ENCODE results near the gene HLA-DRA.

Gene HLA-DRA

DNA sequence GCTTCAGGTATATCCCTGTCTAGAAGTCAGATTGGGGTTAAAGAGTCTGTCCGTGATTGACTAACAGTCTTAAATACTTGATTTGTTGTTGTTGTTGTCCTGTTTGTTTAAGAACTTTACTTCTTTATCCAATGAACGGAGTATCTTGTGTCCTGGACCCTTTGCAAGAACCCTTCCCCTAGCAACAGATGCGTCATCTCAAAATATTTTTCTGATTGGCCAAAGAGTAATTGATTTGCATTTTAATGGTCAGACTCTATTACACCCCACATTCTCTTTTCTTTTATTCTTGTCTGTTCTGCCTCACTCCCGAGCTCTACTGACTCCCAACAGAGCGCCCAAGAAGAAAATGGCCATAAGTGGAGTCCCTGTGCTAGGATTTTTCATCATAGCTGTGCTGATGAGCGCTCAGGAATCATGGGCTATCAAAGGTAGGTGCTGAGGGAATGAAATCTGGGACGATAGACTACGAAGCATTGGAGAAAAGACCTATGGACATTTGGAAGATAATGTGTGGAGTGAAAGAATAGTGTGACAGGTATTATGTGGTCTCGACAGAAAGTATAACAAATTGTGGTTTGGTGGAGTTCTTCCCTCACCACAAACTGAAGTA, at the start of gene HLA-DRA:
Gene HLA-DRA (plus strand): TSS at position 286 of the 613 bp plus-strand sequence. CDS start 64 bp downstream, at position 350.
- DNase-seq (ENCODE audit: low read depth, low spot score): no peak

DNA sequence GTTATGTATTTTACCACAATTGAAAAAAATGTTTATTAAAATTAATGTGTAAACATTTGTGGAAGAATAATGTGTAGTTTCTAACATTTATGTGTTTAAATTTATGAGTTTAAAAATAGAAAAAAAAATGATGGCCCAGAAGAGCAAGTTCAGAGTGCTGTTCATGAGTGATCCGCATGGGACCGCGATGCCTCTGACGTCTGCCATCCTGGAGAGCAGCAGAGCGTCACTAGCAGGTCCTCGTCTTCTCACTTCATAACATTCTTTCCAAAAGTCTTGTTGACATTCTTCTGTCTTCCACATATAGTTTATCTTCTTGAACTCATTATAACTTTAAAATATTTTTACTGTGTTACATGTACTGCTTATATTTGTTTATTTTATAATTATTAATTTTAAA, 48.2 kb upstream of the HLA-DRA start:
- no peak for DNase-seq (ENCODE audit: low read depth, low spot score)

GRCh38 chr6:32393665-32394420, 45.8 kb upstream of the HLA-DRA start:
- DNase-seq (ENCODE audit: low read depth, low spot score): no peak

- DNase-seq (ENCODE audit: low read depth, low spot score): no peak
These were observed 43.7 kb upstream of the HLA-DRA start for GRCh38 chr6:32396028-32396427.

GRCh38 chr6:32397252-32397920, 42.3 kb upstream of the HLA-DRA start:
- no peak for DNase-seq (ENCODE audit: low read depth, low spot score)

- DNase-seq (ENCODE audit: low read depth, low spot score): no peak
These were observed 38.3 kb upstream of the HLA-DRA start for GRCh38 chr6:32401284-32401963.

- no peak for DNase-seq (ENCODE audit: low read depth, low spot score)
These were observed 36.9 kb upstream of the HLA-DRA start for GRCh38 chr6:32402812-32403211.

DNA sequence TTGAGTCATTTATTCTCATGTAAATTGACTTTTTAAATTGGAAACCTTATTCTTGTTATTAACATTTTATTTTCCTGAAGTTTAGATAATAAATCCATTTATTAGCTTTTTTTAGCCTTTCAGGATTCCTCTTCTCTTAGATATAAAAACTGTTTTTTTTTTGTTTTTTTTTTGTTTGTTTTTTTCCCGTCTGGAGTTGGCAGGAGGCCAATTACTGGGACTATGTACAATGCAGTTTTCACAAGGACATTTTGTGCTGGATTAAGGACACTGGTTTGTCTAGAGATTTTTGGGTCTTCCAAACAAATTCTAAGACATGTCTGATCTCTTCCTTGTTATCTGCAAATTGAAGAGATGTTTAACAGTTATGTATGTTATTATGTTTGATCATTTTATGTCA, 34.0 kb upstream of the HLA-DRA start:
- DNase-seq (ENCODE audit: low read depth, low spot score): no peak

DNA sequence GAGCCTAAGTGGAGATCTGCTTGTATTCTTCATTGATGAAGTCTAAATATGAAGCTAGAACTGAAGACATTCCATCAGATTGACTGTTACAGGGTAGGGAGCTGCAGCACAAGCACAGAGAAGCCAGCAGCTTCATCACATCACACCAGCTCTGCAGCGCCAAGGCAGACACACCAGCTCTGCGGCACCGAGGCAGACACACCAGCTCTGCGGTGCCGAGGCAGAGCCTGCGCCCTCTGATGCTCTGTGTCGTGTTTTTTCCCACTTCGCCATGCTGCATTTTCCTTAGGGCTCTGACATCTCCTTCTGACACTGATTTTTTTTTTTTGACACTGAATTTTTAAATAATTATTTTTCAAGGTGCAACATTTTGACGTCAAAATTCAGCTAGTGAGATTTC, 33.5 kb upstream of the HLA-DRA start:
- DNase-seq (ENCODE audit: low read depth, low spot score): no peak

GRCh38 chr6:32406857-32407256, 32.8 kb upstream of the HLA-DRA start, which contains the start of gene BTNL2:
Gene BTNL2, minus strand, starts transcription at chr6:32407181. Its CDS starts 58 bp downstream, at chr6:32407123.
- DNase-seq (ENCODE audit: low read depth, low spot score): no peak

- DNase-seq (ENCODE audit: low read depth, low spot score): no peak
These were observed 28.8 kb upstream of the HLA-DRA start for GRCh38 chr6:32410906-32411305.

GRCh38 chr6:32411566-32412327, 27.9 kb upstream of the HLA-DRA start:
- no peak for DNase-seq (ENCODE audit: low read depth, low spot score)

DNA sequence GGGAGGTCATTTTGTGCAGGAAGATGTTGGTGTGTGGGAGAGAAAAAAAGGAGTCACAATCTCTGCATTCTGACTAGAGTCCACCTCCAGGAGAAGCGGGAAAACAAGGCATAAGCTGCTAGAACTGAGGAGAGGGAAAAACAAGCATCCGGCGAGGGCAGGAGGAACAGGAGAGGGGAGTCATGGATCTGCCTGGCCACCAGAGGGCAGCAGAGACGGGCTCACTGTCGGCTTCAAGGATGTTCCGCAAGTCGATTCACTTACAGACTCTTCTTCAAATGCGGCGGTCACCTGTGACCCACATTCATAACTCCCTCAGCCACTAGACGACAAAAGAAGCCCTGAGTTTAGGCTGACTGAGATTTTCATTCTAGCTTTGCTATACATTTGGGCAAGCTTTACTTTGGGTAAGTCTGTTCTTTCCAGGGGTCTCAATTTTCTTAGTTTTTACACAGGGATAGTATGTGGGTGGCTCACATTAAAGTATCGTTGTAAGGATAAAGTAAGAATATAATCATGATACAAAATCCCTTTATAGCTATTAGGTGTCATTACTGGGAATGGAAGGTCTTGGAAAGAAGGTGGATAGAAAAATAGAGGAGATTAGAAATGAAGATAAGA, 26.1 kb upstream of the HLA-DRA start:
- DNase-seq (ENCODE audit: low read depth, low spot score): peak; percentile 27

DNA sequence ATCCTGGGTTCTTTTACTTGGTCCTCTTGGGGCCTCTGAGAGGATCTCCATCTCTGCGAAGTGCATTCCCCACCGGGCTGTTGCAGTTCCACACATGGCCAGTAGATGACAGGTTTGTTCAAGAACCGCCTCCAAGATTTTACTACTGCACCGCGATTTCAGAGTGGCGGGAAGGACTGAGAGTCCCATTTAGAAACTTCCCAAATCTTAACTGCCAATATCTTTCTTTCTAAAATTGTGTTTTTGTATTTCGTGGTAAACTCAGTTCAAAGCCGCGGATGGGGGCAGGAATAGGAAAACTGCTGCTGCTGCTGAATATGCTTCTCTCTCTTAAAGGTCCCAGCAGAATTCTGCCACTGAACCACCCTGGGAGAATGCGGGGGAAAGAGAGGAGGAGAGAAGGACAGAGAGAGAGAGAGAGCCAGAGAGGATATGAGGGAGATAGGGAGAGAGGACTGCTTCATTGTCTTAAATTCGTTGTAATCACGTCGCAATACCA, 24.1 kb upstream of the HLA-DRA start:
- no peak for DNase-seq (ENCODE audit: low read depth, low spot score)

- DNase-seq (ENCODE audit: low read depth, low spot score): no peak
These were observed 23.7 kb upstream of the HLA-DRA start for GRCh38 chr6:32416036-32416435.

GRCh38 chr6:32424589-32425300, 14.9 kb upstream of the HLA-DRA start:
- DNase-seq (ENCODE audit: low read depth, low spot score): no peak

DNA sequence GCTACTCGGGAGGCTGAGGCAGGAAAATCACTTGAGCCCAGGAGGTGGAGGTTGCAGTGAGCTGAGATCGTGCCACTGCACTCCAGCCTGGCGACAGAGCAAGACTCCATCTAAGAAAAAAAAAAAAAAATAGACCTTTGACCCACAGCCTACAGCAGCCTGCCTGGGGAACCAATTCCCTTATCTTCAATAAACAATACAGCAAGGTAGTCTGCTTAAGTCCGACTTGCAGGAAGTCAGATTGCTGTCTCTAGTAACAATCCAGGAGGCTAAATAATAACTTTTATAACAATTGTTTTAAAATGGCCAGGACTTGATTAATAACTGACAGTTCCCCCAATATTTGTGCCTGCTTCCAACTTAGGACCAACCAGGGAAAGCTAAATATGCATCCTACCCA, 13.3 kb upstream of the HLA-DRA start:
- DNase-seq (ENCODE audit: low read depth, low spot score): no peak

- no peak for DNase-seq (ENCODE audit: low read depth, low spot score)
These were observed 12.5 kb upstream of the HLA-DRA start for GRCh38 chr6:32427218-32427617.

- DNase-seq (ENCODE audit: low read depth, low spot score): no peak
These were observed 11.7 kb upstream of the HLA-DRA start for GRCh38 chr6:32427934-32428474.

DNA sequence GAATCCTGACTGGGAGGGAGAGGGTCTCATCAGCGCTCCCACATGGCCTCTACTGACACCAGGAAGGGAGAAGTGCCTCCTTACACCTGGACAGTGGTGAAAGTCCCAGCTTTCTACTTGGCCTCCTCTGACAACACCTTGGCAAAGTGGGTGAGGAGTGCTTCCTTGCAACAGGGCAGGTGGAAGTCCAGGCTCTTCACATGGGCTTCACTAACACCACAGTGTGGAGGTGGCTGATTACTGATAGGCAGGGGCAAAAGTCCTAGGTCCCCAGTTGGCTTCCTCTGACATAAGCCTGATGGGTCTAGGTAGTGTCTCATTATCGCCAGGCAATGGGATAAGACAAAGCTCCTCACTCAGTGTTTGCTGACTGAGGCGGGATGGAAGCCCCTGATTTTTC, 9.5 kb upstream of the HLA-DRA start:
- no peak for DNase-seq (ENCODE audit: low read depth, low spot score)

All from brain pericyte (primary cell).